Activated CD8-positive, alpha-beta memory T cell treated with anti-CD3 and anti-CD28 coated beads for 36 hours (primary cell): ENCODE results near the gene HS6ST2. TPM values are rescaled to one million over a fixed set of nuclear protein-coding genes. Genes with fewer than 3 reads are reported as not detected.
"Not testable (repeated sequence)": the region's sequence is repeated elsewhere in the genome, so short reads cannot be mapped to it uniquely, and the experiment has no call there.

ENCODE experiments used
- CTCF ChIA-PET: fragments of 350-600 bp; sonication (Branson Sonifier 250); formaldehyde crosslinking; loops from one replicate; lab custom pipeline; 2021; ENCODE audit warnings: antibody characterized with exemption; lab: Charles Lee
- POLR2A ChIA-PET: fragments of 350-600 bp; sonication (Branson Sonifier 250); formaldehyde crosslinking; loops from one replicate; lab custom pipeline; 2021; ENCODE audit warnings: antibody characterized with exemption; lab: Charles Lee
- total RNA-seq, 2 experiments: library from RNA; stranded (reverse); gene quantifications; one replicate each; pipeline ENCODE4 v1.2.3, GENCODE V29; 2021

The HS6ST2 gene
- total RNA-seq, 2 experiments from 2014 or later = 0.13 to 0.19 TPM

- ChIA-PET POLR2A (no interaction called here), CTCF (no interaction called here)
Measured at GRCh38 chrX:132948648-132949260, 9.7 kb downstream of the HS6ST2 start.

DNA sequence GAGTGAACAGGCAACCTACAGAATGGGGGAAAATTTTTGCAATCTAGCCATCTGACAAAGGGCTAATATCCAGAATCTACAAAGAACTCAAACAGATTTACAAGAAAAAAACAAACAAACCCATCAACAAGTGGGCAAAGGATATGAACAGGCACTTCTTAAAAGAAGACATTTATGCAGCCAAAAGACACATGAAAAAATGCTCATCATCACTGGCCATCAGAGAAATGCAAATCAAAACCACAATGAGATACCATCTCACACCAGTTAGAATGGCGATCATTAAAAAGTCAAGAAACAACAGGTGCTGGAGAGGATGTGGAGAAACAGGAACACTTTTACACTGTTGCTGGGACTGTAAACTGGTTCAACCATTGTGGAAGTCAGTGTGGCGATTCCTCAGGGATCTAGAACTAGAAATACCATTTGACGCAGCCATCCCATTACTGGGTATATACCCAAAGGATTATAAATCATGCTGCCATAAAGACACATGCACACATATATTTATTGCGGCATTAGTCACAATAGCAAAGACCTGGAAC, 13.3 kb downstream of the HS6ST2 start:
- CTCF ChIA-PET, POLR2A ChIA-PET: not testable (repeated sequence)

DNA sequence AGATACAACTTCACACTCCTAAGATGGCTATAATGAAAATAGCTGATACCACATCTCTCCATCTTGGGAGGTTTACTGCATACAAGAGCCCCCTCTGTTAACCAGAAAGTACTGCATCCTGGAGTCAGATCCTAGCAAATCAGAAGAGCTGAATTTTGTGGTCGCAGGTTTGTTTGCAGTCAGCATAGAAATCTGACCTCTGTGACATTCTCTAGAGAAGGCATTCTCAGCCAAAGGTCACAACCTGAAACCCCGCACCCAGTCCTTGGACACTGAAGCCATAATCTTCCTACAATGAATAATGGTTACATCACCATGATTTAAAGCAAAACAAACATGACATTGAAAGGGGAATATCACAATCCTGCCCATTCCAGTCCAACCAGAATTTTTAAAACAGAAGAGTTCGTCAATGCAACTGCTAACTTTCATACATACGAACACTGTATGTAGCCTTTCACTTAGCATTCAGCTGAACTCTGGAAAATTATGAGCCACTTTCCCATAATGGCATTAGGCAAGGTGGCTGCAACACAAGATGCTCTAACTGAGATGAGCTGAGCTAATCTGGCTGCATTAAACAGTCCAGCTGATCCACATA, 17.6 kb downstream of the HS6ST2 start:
- POLR2A ChIA-PET = no interaction called here
- CTCF ChIA-PET = no interaction called here

- ChIA-PET CTCF (no interaction called here), POLR2A (no interaction called here)
Measured at GRCh38 chrX:132933170-132933569, 25.3 kb downstream of the HS6ST2 start.

- ChIA-PET POLR2A (no interaction called here), CTCF (no interaction called here)
Measured at GRCh38 chrX:132924426-132924825, 34.0 kb downstream of the HS6ST2 start.

DNA sequence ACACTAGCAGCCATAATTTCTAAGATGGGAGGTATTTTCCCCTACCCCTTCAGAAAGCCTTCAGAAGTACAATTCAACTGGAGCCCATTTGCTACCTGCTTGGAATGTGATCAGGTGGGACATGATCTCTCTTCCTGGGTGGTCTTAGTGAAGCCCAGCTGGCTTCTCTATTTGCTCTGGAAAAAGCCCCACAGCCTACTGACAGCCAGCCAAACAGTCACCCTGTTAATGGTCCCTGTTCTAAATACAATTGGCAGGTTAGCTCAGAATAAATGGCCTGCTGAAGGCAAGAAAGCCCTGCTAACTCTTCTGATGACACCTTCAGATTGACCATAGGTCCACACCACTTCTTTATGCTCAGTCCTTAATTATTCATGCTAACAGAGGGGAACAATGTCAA, 39.9 kb downstream of the HS6ST2 start:
- POLR2A ChIA-PET = no interaction called here

GRCh38 chrX:132916349-132916748, 42.1 kb downstream of the HS6ST2 start:
- ChIA-PET POLR2A (no interaction called here), CTCF (no interaction called here)

More for the DNA sequence above, 39.9 kb downstream of the HS6ST2 start:
- CTCF ChIA-PET = no interaction called here

GRCh38 chrX:132909643-132910042, 48.8 kb downstream of the HS6ST2 start:
- CTCF ChIA-PET = no interaction called here
- POLR2A ChIA-PET = no interaction called here

DNA sequence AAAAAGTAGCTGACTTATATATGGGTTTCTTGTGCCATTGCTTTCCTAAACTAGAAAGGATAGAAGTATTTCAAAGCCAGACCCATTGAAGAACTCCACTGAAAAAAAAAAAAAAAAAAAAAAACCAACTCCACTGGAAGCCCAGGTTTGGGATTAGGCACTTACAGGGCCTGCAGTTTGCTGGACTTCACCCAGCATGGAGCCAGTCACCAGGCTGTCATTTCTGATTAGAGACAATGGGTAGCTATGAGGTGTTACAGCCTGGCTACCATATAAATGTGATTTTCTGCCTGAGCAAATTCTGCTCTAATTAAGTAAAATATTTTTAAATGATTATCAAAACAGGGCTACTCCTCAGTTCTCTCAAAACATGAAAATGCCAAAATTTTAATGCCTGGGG, 49.5 kb downstream of the HS6ST2 start:
- ChIA-PET POLR2A (no interaction called here), CTCF (no interaction called here)

- CTCF ChIA-PET = no interaction called here
- POLR2A ChIA-PET = no interaction called here
Measured at GRCh38 chrX:132900633-132901293, 57.7 kb downstream of the HS6ST2 start.

- CTCF ChIA-PET = no interaction called here
- POLR2A ChIA-PET = no interaction called here
Measured at GRCh38 chrX:132887569-132887968, 70.9 kb downstream of the HS6ST2 start.

- POLR2A ChIA-PET = no interaction called here
- CTCF ChIA-PET = no interaction called here
Measured at GRCh38 chrX:132883358-132883915, 75.0 kb downstream of the HS6ST2 start.

- POLR2A ChIA-PET, CTCF ChIA-PET: not testable (repeated sequence)
Measured at GRCh38 chrX:132880753-132881152, 77.7 kb downstream of the HS6ST2 start.

- ChIA-PET CTCF (no interaction called here), POLR2A (no interaction called here)
Measured at GRCh38 chrX:132877954-132878536, 80.4 kb downstream of the HS6ST2 start.

DNA sequence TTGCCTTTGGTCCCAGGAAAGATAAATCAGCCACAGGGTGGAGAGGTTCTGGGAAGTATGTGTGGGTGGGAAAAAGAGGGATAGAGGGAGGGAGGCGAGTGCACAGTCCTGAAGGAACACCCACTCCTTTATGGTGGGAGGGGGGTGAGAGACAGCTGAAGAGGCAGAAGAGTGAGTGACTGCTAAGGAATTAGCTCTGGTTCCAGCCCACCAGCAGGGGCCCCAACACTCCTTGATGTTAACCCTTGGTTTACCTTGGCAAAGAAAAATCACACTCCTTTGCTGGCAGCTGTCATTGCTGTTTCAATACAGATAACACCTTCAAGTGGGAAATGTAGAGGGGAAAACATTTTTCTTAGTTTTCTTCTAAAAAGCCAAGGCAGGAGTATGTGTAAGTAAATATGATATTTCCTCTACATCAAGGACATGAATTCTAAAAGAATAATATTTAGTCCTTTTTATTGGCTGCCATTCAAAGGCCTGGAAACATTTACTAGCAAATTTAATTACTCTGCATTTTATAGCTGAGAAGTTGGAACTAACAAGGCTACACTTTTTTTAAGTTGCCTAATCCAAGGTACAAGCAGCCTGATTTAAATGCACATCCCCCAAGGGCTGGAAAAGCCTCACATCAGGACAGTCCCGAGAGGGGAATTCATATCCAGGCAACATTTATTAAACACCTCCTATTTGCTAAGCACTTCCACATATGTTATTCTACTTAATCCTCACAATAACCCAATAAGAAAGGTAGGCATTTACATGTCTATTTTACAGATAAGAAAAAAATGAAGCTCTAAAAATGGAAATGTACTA, 81.7 kb downstream of the HS6ST2 start:
- CTCF ChIA-PET = no interaction called here
- POLR2A ChIA-PET = no interaction called here

- ChIA-PET CTCF (no interaction called here), POLR2A (no interaction called here)
Measured at GRCh38 chrX:132875650-132876522, 82.5 kb downstream of the HS6ST2 start.

DNA sequence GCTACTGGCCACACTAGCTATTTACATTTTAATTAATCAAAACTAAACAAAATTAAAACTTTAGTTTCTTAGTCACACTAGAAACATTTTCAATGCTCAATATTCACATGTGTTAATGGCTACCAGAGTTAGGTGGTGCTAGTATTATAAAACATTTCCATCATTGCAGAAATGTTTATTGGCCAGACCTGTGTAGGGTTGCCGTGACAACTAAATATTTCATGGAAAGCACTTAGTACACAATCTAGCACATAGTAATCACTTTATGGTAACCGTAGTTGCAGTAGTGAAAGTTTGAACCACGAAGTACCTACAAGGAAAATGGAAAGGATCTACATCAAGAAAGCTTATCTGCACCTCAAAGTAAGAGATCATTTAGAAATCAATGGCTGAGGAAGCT, 95.9 kb downstream of the HS6ST2 start:
- ChIA-PET POLR2A (no interaction called here), CTCF (no interaction called here)

DNA sequence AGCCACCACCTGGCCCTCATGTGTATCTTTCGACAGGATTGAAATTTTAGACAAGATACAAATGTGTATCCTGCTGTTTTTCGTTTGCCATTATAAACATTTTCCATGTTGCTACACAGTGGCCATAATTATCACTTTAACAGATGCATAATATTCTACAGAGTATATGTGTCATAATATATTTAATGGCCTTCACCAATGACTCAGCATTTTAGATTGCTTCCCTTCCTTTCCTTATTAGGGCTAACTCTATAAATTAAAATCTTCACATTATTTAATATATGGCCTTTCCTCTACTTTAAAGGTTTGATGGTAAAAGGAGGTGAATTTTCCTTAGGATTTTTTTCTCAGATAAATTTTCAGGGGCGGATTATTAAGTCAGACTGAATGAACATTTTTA, 97.4 kb downstream of the HS6ST2 start:
- ChIA-PET CTCF (interaction anchor here (0.6 kb wide), 1 partner anchor 531 kb away, joined by 3 read pairs; no protein-coding TSS in a partner anchor), POLR2A (no interaction called here)
